Adipocyte (in vitro differentiated cells): ENCODE results near the gene DNM2.

Experiments used
- DNase-seq: peaks from one replicate; pipeline ENCODE4 v3.0.0-alpha.2; 2015; ENCODE audit warnings: low read depth
- H3K27me3 ChIP-seq: replicated peaks from 2 replicates; pipeline ENCODE4 v1.7.0; 2013; ENCODE audit warnings: mild to moderate bottlenecking, low read length, moderate library complexity; ENCODE audit not compliant: control insufficient read depth, insufficient read depth
- H3K36me3 ChIP-seq: 2 replicates; pipeline ENCODE4 v1.7.0; 2013; ENCODE audit warnings: low read length, mild to moderate bottlenecking, moderate library complexity; ENCODE audit not compliant: control insufficient read depth, insufficient read depth, severe bottlenecking
- H3K4me1 ChIP-seq: 2 replicates; pipeline ENCODE4 v1.7.0; 2013; ENCODE audit warnings: mild to moderate bottlenecking, low read length, moderate library complexity; ENCODE audit not compliant: control insufficient read depth, insufficient read depth
- H3K4me3 ChIP-seq: 2 replicates; pipeline ENCODE4 v1.7.0; 2013; ENCODE audit warnings: mild to moderate bottlenecking, low read length, moderate library complexity
- H3K9ac ChIP-seq: 2 replicates; pipeline ENCODE4 v1.7.0; 2013; ENCODE audit warnings: mild to moderate bottlenecking, low read length, moderate library complexity
- H3K9me3 ChIP-seq: 2 replicates; pipeline ENCODE4 v1.7.0; 2013; ENCODE audit warnings: mild to moderate bottlenecking, low read length, moderate library complexity; ENCODE audit not compliant: control insufficient read depth

The DNM2 gene

DNA sequence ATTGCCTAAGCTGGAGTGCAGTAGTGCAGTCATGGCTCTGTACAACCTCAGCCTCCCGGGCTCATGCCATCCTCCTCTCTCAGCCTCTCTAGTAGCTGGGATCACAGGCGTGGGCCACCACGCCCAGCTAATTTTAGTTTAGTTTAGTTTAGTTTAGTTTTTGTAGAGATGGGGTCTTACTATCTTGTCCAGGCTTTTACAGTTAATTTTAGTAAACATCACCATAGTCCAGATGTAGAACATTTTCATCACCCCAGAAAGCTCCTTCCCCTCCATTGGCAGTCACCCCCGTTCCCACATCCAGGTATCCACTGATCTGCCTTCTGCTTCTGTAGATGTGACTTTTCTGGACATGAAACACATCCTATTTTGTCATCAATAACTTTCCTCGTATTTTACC is 41.1 kb downstream of the DNM2 start:
- no peak for DNase-seq
- Histone ChIP-seq H3K27me3 (no peaks in the 10 kb centered on the region), H3K36me3 (peaks cover 19% of the 10 kb centered on the region), H3K4me1 (peaks cover 12% of the 10 kb centered on the region), H3K9me3 (no peaks in the 10 kb centered on the region), H3K4me3 (no peak overlapping the region), H3K9ac (no peak overlapping the region)

DNA sequence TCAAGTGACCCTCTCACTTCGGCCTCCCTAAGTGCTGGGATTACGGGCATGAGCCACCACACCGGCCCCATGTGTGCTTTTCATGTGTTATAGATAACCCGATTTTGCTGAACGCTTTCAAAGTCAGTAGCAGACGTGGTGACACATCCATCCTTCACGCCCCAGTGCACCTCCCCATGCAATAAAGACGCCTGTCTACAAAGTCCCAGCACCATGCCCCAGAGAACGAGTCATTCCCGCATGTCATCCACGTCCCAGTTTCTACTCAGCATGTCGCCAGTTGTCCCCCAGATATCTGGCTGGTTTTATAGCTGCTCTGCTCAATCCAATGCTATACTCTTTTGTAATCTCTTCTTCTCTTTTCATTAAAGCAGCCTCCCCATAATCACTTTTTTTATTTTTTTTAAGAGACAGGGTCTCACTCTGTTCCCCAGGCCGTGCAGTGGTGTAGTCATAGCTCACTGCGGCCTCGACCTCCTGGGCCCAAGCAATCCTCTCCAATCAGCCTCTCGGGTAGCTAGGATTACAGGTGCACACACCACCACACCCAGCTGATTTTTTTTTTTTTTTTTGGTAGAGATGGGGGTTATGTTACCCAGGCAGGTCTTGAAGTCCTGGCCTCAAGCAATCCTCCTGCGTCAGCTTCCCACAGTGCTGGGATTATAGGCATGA is 42.5 kb downstream of the DNM2 start:
- Histone ChIP-seq H3K9ac (no peak overlapping the region), H3K27me3 (no peaks in the 10 kb centered on the region), H3K4me1 (peaks cover 16% of the 10 kb centered on the region), H3K36me3 (peaks cover 22% of the 10 kb centered on the region), H3K4me3 (no peak overlapping the region), H3K9me3 (no peaks in the 10 kb centered on the region)
- peak; percentile 22 for DNase-seq

- no peaks in the 10 kb centered on the region for H3K9me3 ChIP-seq
- H3K4me1 ChIP-seq, result peaks cover 27% of the 10 kb centered on the region
- no peaks in the 10 kb centered on the region for H3K27me3 ChIP-seq
- H3K9ac ChIP-seq, result no peak overlapping the region
- no peak overlapping the region for H3K4me3 ChIP-seq
- no peak for DNase-seq
- H3K36me3 ChIP-seq, result peaks cover 22% of the 10 kb centered on the region
Measured at GRCh38 chr19:10761443-10762250, 43.8 kb downstream of the DNM2 start.

GRCh38 chr19:10762656-10763055 is 44.8 kb downstream of the DNM2 start:
- no peaks in the 10 kb centered on the region for H3K27me3 ChIP-seq
- peaks cover 22% of the 10 kb centered on the region for H3K36me3 ChIP-seq
- H3K9ac ChIP-seq, result no peak overlapping the region
- no peaks in the 10 kb centered on the region for H3K9me3 ChIP-seq
- no peak overlapping the region for H3K4me3 ChIP-seq
- no peak for DNase-seq
- peaks cover 33% of the 10 kb centered on the region for H3K4me1 ChIP-seq

- DNase-seq, result no peak
- H3K4me3 ChIP-seq, result no peak overlapping the region
- no peaks in the 10 kb centered on the region for H3K27me3 ChIP-seq
- no peak overlapping the region for H3K9ac ChIP-seq
- H3K9me3 ChIP-seq, result no peaks in the 10 kb centered on the region
- peaks cover 33% of the 10 kb centered on the region for H3K4me1 ChIP-seq
- peaks cover 22% of the 10 kb centered on the region for H3K36me3 ChIP-seq
Measured at GRCh38 chr19:10763411-10763810, 45.5 kb downstream of the DNM2 start.

DNA sequence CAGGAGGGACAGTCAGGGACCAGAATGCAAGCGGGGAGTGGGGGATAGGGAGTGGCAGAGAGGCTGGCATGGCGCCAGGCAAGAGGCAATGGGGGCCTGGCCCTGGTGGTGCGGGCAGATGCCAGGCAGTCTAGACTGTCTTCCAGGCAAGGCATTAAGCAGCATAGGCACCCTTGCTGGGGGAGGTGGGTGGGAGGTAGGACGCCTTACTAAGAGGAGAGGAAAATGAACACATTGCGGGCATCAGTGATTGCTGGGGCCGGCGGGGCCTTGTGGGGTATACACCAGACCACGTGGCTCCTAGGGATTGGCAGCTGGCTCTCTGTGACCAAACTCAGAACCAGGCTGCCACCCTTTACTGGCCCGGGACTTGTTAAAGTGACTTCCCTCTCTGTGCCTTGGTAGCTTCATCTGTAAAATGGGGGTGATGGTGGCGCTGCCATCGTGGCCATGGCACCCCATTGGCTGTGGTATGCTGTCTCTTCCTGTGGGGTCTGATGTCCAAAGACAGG is 46.0 kb downstream of the DNM2 start:
- H3K9ac ChIP-seq, result no peak overlapping the region
- peaks cover 22% of the 10 kb centered on the region for H3K36me3 ChIP-seq
- peaks cover 33% of the 10 kb centered on the region for H3K4me1 ChIP-seq
- no peak overlapping the region for H3K4me3 ChIP-seq
- DNase-seq, result no peak
- no peaks in the 10 kb centered on the region for H3K9me3 ChIP-seq
- no peaks in the 10 kb centered on the region for H3K27me3 ChIP-seq

DNA sequence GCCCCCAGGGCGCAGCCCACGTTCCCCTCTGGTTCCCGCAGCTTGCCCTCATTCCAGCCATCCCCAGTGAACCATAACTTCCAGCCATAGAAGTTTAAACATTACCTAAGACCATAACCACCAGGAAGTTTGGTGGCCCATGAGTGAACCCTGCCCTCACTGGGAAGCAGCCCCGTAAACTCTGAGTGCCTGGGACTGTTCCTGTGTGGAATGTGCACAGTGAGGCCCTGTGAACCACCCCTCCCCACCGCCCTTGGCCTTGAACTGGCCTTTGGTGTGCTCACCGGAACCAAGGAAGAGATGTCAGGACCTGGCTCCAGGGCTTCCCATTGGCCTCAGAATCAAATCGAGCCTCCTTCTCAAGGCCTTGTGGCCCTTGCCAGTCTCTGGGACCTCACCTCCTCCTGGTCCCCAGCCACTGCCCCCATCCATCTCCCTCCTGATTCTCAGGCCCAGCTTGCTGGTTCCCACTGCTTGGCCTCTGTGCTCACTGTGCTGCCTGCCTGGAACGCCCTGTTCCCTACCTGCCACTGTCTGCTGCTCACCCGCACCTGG is 46.5 kb downstream of the DNM2 start:
- Histone ChIP-seq H3K9ac (no peak overlapping the region), H3K4me1 (peaks cover 36% of the 10 kb centered on the region), H3K27me3 (no peaks in the 10 kb centered on the region), H3K36me3 (peaks cover 22% of the 10 kb centered on the region), H3K4me3 (no peak overlapping the region), H3K9me3 (no peaks in the 10 kb centered on the region)
- DNase-seq, result no peak

GRCh38 chr19:10766049-10766623 is 48.3 kb downstream of the DNM2 start:
- no peaks in the 10 kb centered on the region for H3K27me3 ChIP-seq
- H3K36me3 ChIP-seq, result peaks cover 17% of the 10 kb centered on the region
- peaks cover 40% of the 10 kb centered on the region for H3K4me1 ChIP-seq
- DNase-seq, result no peak
- H3K9ac ChIP-seq, result peak overlapping the region; percentile 32
- H3K9me3 ChIP-seq, result no peaks in the 10 kb centered on the region
- no peak overlapping the region for H3K4me3 ChIP-seq

DNA sequence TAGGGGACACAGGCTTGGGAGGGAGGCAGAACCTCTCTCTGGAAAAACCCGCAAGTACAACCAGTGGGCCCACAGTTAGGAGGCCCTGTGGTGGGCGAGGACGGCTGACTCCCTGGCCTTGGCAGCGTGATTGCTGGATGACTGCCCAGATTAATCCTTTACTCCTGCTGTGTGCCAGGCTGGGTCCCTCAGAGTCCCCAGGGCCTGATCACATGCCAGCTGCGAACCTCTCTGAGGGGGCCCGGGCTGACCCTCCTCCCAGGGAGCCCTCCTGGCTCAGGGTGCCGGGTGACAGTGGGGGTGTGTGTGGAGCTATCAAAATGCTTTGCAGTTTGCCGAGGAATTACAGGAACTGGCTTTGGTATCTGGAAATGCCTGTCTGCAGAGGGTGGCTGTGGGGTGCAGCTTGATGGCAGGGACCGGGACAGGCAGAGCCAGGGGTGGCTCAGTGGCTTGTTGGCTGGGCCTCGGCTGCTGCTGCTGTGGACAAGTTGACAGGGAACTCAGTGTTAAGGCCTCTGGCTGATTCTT is 48.9 kb downstream of the DNM2 start:
- Histone ChIP-seq H3K4me3 (no peak overlapping the region), H3K27me3 (no peaks in the 10 kb centered on the region), H3K36me3 (peaks cover 11% of the 10 kb centered on the region), H3K9me3 (no peaks in the 10 kb centered on the region), H3K4me1 (peaks cover 40% of the 10 kb centered on the region), H3K9ac (peak overlapping the region; percentile 32)
- DNase-seq, result peak; percentile 69

- Histone ChIP-seq H3K27me3 (no peaks in the 10 kb centered on the region), H3K36me3 (peaks cover 7% of the 10 kb centered on the region), H3K9me3 (no peaks in the 10 kb centered on the region), H3K4me1 (peaks cover 40% of the 10 kb centered on the region), H3K4me3 (no peak overlapping the region), H3K9ac (no peak overlapping the region)
- no peak for DNase-seq
Measured at GRCh38 chr19:10767726-10768125, 49.8 kb downstream of the DNM2 start.

- no peaks in the 10 kb centered on the region for H3K9me3 ChIP-seq
- H3K36me3 ChIP-seq, result peaks cover 7% of the 10 kb centered on the region
- H3K4me3 ChIP-seq, result no peak overlapping the region
- peaks cover 40% of the 10 kb centered on the region for H3K4me1 ChIP-seq
- H3K27me3 ChIP-seq, result no peaks in the 10 kb centered on the region
- DNase-seq, result no peak
- H3K9ac ChIP-seq, result no peak overlapping the region
Measured at GRCh38 chr19:10768369-10768768, 50.5 kb downstream of the DNM2 start.
